Fibroblast of skin of right biceps (primary cell): ENCODE data around the gene ZNF782.
"Not testable (repeated sequence)": the region's sequence is repeated elsewhere in the genome, so short reads cannot be mapped to it uniquely, and the experiment has no call there.

Source experiments
- DNase-seq: peaks from one replicate; pipeline ENCODE4 v3.0.0-alpha.2; 2013

Gene ZNF782

DNA sequence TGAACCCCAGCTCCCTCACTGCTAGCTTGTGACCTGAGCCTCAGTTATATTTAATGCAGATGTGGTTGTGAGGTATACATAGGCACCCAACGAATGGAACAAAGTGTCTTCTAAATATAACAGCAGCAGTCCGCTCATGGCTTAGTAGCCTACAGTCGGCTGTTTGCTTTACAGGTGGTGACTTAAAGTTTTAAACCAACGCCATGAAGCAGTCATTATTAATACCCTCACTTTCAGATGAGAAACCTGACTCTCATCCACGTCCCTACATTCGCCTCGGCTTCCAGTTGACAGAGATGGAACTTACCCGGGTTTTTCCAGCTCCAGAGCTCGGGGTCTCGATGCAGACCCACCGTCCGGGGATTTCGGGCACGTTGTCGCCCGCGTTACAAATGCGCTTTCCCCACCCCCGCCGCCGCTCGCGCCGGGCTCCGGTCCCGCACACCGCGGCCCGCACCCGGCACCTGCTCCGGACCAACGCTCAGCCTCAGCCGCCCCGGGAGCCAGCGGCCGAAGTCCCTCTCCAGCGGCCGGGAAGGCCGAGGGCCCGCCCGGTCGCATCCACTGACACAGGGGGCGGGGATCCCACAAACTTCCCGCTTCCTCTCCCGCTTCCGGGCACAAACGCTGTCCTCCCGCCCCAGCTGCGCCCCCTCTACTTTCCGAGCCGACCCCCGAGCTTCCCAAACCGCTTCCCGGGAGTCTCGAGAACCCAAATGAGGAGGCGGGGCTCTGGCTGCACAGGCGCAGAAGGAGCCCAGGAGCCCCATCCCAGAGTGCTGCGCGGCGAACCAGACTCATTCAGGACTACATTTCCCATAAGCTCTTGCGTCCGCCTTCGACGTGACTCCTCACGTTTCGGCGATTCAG is at the start of gene ZNF782:
Gene ZNF782 (minus strand): TSS at position 734 of the 870 bp plus-strand sequence. CDS start 2,553 bp downstream, outside the sequence.
- DNase-seq: peak; percentile 93

DNA sequence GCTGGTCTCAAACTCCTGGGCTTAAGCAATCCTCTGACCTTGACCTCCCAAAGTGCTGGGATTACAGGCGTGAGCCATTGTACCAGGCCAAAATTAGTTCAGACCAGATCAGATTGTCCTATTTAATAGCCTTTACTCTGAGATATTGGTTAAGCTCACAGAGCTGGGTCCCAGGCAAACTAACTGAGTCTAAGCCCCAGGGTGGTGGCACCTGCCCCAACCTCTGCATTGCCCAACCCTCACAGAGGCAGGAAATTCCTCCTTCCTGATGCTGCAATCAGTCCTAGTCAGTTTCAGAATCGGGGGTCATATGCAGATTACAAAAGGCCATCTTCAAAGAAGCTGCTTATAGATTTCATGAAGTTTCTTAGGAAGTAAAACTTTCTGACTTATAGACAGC is 45.7 kb upstream of the ZNF782 start:
- DNase-seq: not testable (repeated sequence)

DNA sequence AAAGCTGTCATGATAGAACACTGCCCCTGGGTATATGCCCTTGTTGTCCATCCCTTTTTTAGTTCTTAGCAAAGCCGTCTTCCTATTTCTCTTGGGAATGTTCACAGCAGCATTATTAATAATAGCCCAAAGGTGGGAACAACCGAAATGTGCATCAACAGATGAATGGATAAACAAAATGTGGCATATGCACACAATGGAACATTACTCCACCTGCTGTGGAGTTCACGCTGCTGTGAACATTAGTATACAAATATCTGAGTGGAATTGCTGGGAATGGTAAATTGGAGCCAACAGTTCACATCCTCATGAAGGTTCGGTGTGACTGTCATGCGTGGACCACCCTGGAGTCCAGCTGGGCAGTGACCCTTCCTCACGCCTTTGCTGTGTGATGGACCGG is 37.8 kb upstream of the ZNF782 start:
- DNase-seq: no peak

DNA sequence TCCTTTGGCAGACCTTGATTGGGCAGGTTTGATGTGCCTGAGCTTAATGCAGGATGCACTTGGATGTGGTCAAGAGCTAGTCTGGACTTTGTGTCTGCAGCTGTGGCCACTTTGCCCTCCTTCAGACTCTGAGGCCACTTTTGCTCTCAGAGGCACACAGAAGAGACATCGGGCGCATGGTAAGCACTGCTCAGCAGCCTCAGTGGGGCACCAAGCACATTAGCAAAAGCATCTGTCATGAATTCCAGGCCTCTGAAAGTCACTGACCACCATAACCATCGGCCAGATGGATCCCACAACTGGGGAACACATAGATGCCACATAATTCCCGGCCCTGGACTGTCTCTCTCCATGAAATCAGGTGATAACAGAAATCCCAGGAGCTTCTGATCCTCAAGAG is 34.3 kb upstream of the ZNF782 start:
- DNase-seq: no peak

DNA sequence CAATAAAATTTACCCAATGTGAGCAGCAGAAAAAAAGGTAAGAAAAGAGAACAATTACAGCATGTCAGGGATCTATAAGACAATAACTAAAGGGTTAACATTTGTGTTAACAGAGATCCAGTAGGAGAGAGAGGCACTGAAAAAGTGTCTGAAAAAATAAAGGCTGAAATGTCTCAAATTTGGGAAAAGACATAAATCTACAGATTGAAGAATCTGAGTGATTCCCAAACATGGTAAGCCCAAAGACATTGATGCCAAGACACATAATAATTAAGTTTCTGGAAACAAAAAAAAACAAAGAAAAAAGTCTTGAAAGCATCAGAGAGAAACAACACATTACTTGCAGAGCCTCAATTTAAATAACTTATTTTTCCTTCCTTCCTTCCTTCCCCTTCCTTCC is 31.1 kb upstream of the ZNF782 start:
- no peak for DNase-seq

DNA sequence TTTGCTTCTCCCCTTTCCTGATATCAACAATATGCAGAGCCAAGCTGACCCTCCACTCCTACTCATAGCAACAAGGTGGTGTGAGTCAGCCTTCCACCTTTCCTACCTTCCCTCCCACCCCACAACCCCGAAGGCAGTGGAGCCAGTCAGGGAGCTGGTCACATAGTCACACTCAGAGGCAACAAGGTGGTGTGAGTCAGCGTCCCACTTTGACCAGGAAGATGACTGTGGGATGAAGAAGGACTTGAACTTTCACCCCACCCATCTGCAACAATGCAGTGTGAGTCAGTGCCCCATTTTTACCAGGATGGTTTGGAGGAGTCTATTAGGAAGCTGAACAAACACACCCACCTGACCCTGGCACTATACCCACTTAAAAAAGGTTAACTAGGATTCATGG is 30.1 kb upstream of the ZNF782 start:
- peak; percentile 37 for DNase-seq

DNA sequence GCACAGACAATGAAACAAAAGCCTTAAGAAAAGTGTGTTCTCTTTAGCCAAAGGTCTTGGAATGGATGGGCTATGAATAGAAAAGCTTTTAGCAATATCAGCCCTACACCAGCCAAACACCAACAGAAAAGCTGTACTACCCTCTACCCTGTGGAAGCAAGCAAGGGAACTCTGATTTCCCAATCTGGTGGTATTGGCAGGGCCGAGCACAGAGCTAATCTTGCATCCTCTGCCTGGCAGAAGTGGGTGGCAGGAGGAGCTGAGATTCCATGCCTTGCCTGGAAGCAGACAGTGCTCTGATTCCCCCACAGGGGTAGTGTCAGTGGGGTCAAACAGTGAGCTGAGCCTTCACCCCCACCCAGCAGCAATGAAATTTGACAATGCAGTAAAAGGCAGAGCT is 29.6 kb upstream of the ZNF782 start:
- no peak for DNase-seq

DNA sequence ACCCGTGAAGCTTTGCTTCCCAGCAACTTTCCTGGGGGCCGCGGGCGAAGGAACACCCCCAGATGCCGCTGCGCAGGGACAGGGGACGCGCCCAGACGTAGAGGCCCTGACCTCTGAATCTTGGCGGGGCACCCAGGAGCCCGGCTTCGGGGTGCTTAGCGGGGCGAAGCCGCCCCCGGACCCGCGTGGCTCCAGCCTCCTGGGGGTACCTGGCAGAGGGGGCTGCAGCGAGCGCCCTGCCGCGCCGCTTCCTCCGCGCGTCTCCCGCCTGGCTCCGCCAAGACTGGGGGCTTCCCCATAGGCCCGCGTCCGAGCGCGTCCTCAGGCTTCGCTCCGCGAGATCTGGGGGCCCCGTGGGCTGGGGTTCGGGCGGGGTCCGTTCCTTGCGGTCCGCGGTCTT is 23.0 kb upstream of the ZNF782 start:
- no peak for DNase-seq

DNA sequence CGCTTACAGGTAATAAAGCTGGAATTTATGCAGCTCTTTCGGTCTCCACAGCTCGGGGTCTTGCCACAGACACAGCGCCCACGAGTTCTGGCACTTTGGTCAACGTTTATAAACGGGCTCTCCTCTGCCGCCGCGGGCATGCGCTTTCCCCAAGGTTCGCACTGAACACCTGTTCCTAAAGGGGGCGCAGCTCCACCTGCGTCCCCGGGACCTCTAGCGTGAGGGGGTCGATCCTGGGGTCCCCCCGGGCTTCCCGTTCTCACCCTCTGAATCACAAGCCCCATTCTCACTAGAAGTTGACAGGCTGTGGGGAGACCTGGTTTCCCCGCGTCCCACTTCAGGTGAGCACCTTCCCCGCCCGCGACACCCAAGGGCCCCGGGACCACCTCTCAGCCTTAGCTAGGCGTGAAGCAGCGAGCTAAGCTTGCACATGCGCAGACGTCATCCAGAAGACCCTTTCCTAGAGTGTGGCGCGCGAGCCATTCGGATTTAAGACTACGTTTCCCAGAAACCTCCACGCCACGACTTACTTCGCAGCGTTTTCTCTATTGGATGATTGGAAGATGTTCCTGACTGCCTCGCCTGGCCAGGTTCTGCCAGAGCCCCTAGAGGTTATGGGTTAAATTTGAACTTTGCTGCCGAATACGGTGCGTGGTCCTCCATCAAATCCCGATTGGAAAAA is 21.3 kb upstream of the ZNF782 start:
- peak; percentile 65 for DNase-seq

DNA sequence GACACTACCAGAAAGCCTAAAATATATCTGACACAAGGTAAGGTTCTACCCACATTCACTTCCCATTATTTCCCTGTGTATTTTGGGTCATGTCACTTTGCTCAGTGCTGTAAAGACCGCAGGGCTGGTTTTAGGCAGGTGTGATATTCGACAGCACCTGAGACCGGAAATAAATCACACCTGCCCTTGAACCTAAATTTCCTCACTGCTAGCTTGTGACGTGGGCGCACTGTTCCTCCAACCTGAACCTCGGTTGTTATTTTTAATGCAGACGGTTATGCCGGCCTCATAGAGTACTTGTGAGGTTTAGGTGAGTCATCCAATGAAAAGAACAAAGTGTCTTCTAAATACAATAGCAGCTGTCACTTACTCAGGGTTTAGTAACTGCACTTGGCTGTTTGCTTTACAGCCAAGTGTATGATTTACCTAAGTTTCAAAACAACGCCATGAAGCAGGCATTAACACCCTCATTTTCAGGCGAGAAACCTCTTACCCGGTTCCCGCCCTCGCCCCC is 20.7 kb upstream of the ZNF782 start:
- peak; percentile 8 for DNase-seq

DNA sequence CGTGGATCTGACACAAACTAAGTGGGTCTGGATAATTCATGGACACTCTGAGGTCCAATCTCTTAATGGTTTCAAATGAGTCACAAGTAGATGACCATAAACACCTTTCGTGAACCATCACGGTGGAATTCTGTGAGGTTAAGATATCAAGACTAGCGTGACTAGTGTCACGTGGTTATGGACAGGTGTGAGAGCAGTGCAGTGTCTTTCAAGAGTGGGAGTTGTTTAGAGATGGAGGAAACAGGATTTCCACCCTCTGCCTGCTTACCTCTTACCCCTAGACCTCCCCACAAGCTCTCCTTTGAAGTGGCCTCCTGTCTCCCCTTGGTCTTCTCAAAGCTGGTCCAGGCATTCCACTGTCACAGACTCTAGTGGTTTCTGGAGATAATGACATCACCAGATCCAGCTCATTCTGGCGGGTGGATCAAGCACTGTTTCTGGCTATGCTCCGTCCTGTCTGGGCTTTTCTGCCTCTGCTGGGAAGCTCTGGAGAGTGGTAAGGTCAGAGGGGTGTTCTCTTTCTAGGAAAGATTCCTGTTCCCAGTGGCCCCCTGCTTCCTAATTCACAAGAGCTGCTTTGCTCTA is 20.0 kb upstream of the ZNF782 start:
- no peak for DNase-seq

DNA sequence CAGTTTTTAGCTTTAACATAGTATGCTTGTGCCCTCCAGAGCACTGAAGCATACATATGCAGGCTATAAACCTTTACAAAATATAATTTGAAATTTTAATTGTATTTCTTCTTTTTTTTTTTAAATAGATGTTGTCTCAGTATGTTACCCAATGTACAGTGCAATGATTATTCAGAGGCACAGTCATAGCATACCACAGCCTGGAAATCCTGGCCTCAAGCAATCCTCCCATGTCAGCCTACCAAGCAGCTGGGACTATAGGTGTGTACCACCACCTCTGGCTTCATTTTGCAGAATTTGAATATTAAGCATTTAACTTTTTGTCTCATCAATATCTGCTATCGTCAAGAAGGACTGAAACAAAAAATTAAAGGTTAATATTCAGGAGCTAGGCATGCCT is 16.9 kb upstream of the ZNF782 start:
- no peak for DNase-seq

DNA sequence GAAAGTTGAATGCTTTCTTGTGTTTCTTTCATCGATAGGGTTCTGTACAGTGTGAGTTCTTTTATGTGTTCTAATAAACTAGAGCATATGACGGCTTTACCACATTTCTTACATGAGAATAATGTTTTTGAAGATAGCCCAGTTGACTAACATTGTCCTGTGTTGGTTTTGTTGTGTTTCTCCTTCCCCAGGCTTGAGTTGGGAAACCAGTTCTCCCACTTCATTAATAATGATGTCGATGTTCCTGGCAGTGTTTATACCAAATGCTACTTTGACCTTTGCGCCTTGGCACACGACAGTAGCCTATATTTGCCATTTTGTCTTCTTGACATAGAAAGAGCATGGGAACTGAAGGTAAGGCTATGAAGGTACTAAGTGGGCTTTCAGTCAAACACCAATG is 14.4 kb upstream of the ZNF782 start:
- no peak for DNase-seq

DNA sequence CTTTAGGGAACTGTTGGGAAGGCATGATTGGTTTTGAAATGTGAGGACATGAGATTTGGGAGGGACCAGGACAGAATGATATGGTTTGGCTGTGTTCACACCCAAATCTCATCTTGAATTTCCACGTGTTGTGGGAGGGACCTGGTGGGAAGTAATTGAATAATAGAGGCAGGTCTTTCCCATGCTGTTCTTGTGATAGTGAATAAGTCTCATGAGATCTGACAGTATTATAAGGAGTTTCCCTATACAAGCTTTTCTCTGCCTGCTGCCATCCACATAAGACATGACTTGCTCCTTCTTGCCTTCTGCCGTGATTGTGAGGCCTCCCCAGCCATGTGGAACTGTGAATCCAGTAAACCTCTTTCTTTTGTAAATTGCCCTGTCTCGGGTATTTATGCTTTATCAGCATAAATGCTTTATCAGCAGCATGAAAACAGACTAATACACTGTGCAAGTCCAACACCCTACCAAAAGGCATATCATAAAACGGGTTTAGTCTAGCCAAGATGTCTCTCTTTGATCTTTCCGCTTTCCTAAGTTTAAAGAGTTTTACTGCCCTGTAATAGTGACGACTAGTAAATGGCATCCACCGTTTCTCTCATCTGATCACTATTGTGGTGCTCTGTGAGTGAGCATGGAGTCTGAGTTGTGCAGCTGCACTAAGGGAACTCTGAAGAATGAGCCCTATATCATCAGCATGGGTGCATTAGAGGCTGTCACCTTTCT is 12.9 kb upstream of the ZNF782 start:
- no peak for DNase-seq

DNA sequence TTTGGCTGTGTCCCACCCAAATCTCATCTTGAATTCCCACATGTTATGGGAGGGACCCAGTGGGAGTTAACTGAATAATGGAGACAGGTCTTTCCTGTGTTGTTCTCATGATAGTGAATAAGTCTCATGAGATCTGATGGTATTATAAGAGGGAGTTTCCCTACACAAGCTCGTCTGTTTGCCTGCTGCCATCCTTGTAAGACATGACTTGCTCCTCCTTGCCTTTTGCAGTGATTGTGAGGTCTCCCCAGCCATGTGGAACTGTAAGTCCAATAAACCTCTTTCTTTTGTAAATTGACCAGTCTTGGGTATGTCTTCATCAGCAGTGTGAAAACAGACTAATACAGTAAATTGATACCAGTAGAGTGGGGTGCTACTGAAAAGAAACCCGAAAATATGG is 10.9 kb upstream of the ZNF782 start:
- DNase-seq: not testable (repeated sequence)

DNA sequence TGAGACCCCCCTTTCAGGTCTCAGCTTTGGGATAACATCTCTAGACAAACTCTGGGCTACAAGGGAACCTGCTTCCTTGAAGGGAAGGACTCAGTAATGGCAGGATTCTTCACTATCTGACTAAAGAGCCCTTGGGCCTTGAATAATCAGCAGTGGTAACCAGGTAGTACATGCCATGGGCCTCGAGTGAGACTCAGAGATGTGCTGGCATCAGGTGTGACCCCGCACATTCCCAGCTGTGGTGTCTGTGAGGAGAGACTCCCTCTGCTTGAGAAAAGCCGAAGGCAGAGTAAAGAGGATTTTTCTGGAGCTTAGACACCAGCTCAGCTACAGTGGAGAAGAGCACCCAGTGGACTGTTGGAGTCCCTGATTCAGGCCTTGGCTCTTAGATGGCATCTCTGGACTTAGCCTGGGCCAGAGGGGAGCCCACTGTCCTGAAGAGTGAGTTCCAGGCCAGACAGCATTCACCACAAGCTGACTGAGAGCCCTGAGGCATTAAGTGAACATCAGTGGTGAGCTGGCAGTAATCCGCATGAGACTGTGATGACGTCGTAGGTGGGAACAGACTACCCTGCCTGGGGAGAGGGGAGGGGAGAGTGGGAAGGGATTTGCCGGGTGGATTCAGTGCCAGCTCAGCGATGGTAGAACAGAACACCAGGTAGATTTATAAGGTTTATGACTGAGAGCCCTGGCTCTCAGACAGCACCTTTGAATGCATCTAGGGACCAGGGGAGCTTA is 5.3 kb upstream of the ZNF782 start:
- peak; percentile 60 for DNase-seq

DNA sequence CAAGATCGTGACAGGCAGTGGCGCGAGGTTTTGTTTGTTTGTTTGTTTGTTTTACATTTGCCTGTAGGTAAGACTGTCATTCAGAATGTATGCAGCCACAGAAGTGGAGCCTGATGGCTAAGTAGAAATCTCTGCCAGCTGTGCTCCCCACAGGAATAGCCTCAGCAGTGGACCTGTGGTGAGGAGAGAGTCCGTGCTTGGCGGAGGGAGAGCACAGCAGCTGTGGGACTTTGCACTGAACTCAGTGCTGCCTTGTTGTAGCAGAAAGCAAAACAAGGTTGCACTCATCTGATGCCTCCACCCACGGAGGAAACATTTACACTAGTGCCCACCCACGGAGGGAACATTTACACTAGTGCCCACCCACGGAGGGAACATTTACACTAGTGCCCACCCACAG is 4.4 kb upstream of the ZNF782 start:
- no peak for DNase-seq

DNA sequence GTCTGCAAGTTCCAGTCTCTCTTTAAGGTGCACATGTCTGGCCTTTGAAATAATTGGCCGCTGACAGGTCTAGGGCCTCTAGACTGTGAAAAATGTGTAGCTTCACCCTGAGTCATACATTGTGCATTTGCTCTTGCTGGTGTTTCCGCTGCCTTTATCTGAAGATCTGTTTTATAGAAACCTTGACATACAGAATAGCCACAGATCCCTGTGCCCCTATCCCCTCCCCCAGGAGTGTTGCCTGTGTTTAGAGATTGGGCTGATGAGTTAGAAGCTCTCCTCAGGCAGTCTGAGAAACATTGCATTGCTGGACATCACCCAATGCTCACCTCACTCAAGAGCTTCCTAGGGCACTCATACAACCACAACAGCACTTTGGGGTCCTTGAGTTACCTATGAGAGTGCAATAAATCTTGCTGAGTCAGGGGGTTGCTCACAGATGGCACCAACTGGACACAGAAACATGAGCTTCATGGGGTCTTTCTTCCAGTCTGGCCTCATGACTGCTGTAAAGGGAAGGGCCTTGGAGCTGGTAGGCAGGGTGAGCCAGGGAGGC is 3.8 kb upstream of the ZNF782 start:
- DNase-seq: peak; percentile 79

DNA sequence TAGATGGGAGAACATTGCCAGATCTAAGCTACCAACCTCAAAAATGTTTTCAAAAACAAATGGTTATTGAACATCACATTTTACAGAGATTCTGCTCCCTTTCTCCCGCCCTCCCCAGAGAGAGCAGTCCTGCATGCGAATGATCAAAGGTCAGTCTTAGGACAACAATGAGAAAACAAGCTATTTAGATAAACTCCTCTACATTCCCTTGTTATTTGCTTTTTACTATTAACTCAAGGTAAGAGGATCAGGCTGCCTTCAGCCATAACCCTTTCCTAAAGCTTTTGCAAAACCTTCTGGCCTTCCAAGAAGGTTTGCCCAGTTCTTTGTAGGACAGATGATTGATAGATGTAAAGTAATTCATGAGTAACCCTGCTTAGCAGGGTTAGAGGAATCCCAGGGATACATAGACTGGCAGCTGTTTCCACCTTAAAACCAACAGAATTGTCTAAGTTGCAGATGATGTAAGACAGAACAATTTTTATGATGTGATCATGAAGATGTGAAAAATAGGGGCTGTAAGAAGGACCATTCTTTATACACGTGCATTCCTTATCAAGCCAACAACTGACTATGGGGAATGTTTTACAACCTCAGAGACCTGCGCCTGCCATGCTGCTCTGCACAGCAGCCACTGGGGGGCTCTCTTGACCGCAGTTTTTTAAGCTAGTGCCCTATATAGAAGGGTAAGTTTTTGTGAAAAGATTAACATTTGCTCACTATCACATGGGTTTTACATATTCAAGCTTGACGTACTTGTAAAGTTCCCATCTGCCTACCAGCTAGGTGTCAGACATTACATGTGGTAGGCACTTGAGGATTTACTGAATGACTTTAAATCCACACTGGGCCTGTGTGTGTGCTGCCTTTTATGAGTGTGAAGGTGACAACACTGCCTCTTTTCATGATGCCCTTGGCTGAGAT is 2.3 kb upstream of the ZNF782 start:
- DNase-seq: peak; percentile 63

DNA sequence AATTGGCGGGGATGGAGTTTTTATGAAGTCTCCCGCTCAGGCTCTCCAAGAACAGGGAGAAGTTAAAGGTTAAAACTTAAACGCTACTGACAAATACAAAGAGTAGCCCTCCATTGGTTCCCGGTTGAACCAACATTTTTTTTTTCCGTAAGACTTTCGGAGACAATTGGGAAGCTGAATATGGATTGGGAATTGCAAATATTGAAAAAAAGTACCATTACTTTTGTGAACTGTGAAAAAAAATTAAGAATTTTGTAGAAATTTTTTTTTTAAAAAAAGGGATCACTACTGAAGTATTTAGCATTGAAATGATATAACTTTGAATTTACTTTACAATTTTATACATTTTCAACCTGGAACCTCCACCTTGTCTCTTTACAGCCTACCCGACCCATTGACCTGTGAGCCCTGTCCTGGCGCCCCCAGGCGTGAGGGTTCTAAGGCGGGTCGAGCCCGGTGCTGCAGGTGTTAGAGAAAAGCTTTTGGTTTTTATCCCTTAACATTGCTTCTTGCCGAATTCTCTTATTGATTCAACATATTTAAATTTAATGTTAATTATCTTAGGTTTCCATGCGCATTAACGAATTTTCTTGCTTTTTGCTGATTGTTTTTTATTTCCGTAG is 448 bp upstream of the ZNF782 start:
- DNase-seq: no peak
